Loucy (cell line): ENCODE results near the gene MAT2A.

Experiments
- H2AFZ ChIP-seq: fragments of 200-600 bp; sonication (generic); 2 replicates; pipeline ENCODE4 v1.6.0; 2016; ENCODE audit warnings: antibody characterized with exemption, mild to moderate bottlenecking, low read length, moderate library complexity
- H3F3A ChIP-seq: fragments of 200-600 bp; 2 replicates; pipeline ENCODE4 v1.6.0; 2016; ENCODE audit warnings: antibody characterized with exemption, low read depth, mild to moderate bottlenecking
- H3K27me3 ChIP-seq: fragments of 200-600 bp; sonication (generic); 2 replicates; pipeline ENCODE4 v1.6.1; 2014; ENCODE audit warnings: low read length, mild to moderate bottlenecking; ENCODE audit not compliant: insufficient read depth, poor library complexity, severe bottlenecking
- H3K36me3 ChIP-seq: fragments of 200-600 bp; sonication (generic); 2 replicates; pipeline ENCODE4 v1.6.1; 2016; ENCODE audit warnings: low read length; ENCODE audit not compliant: insufficient read depth
- H3K4me1 ChIP-seq: fragments of 200-600 bp; sonication (generic); 2 replicates; pipeline ENCODE4 v1.5.1; 2014; ENCODE audit warnings: low read length, mild to moderate bottlenecking; ENCODE audit not compliant: insufficient read depth, poor library complexity, severe bottlenecking
- H3K4me2 ChIP-seq: fragments of 200-600 bp; sonication (generic); 2 replicates; pipeline ENCODE4 v1.6.0; 2014; ENCODE audit warnings: antibody characterized with exemption, low read length, low read depth, mild to moderate bottlenecking; ENCODE audit not compliant: poor library complexity, severe bottlenecking
- H3K4me3 ChIP-seq: fragments of 200-600 bp; sonication (generic); 2 replicates; pipeline ENCODE4 v1.5.1; 2014; ENCODE audit warnings: low read length, mild to moderate bottlenecking, mixed read lengths; ENCODE audit not compliant: poor library complexity, severe bottlenecking
- H3K79me2 ChIP-seq: fragments of 200-600 bp; sonication (generic); 2 replicates; pipeline ENCODE4 v1.6.1; 2014; ENCODE audit warnings: low read length; ENCODE audit not compliant: insufficient read depth
- H3K9ac ChIP-seq: fragments of 200-600 bp; sonication (generic); 2 replicates; pipeline ENCODE4 v1.6.0; 2014; ENCODE audit warnings: mild to moderate bottlenecking, low read depth, low read length, moderate library complexity; ENCODE audit not compliant: poor library complexity, severe bottlenecking
- H3K9me2 ChIP-seq: fragments of 200-600 bp; sonication (generic); replicated peaks from 2 replicates; pipeline ENCODE4 v1.6.1; 2016; ENCODE audit warnings: low read depth, low read length, mixed read lengths
- H3K9me3 ChIP-seq: fragments of 200-600 bp; sonication (generic); 2 replicates; pipeline ENCODE4 v1.6.1; 2014; ENCODE audit warnings: mild to moderate bottlenecking, antibody characterized with exemption, low read length, low read depth; ENCODE audit not compliant: insufficient read depth
- H4K20me1 ChIP-seq: fragments of 200-600 bp; sonication (generic); 2 replicates; pipeline ENCODE4 v1.6.0; 2014; ENCODE audit warnings: antibody characterized with exemption, low read length, mild to moderate bottlenecking; ENCODE audit not compliant: insufficient read depth, poor library complexity, severe bottlenecking
- EZH2phosphoT487 ChIP-seq: fragments of 200-600 bp; IDR thresholded peaks from 2 replicates; pipeline ENCODE4 v1.6.1; 2018; ENCODE audit warnings: antibody characterized with exemption, mild to moderate bottlenecking, moderate library complexity, borderline replicate concordance
- TF ChIP-seq, protein P1 (sequence below): fragments of 200-600 bp; sonication (generic); conservative IDR thresholded peaks from 2 replicates; pipeline ENCODE4 v1.5.1; 2014; ENCODE audit warnings: mild to moderate bottlenecking, antibody characterized with exemption, low read length

Gene MAT2A

DNA sequence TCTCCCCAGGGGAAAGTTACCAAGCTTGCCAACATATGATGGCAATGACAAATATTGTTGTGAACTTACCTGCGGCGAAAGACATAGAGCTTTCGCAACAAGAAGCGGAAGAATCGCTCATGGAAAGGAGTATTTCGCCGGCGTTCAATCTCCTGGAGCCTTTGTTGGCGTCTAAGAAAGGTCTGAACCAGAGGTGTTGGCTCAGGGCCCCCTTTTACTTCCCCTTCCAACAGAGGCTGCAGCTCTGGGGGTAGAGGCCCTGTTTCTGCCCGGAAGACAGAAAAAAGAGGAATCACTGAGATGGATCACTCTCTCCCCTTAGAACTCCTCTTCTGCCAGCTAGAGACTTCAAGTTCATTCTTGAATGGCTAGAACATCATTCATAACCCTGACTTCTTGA lies 11.5 kb downstream of the MAT2A start:
- no peaks in the 10 kb centered on the region for H3K9me2 ChIP-seq
- H3K36me3 ChIP-seq = peaks cover 66% of the 10 kb centered on the region
- H2AFZ ChIP-seq = no peak overlapping the region
- H3K9me3 ChIP-seq = no peaks in the 10 kb centered on the region
- no peak overlapping the region for H3K4me3 ChIP-seq
- H3K79me2 ChIP-seq = no peaks in the 10 kb centered on the region; the same call in 1 of the 2 replicates
- H4K20me1 ChIP-seq = peaks cover 13% of the 10 kb centered on the region
- peaks cover 26% of the 10 kb centered on the region for H3F3A ChIP-seq
- H3K4me1 ChIP-seq = no peaks in the 10 kb centered on the region
- H3K9ac ChIP-seq = no peak overlapping the region
- no peak for TF ChIP-seq EZH2phosphoT487
- TF ChIP-seq, protein P1, sequence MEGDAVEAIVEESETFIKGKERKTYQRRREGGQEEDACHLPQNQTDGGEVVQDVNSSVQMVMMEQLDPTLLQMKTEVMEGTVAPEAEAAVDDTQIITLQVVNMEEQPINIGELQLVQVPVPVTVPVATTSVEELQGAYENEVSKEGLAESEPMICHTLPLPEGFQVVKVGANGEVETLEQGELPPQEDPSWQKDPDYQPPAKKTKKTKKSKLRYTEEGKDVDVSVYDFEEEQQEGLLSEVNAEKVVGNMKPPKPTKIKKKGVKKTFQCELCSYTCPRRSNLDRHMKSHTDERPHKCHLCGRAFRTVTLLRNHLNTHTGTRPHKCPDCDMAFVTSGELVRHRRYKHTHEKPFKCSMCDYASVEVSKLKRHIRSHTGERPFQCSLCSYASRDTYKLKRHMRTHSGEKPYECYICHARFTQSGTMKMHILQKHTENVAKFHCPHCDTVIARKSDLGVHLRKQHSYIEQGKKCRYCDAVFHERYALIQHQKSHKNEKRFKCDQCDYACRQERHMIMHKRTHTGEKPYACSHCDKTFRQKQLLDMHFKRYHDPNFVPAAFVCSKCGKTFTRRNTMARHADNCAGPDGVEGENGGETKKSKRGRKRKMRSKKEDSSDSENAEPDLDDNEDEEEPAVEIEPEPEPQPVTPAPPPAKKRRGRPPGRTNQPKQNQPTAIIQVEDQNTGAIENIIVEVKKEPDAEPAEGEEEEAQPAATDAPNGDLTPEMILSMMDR = no peak
- H3K27me3 ChIP-seq = no peaks in the 10 kb centered on the region
- no peak overlapping the region for H3K4me2 ChIP-seq

DNA sequence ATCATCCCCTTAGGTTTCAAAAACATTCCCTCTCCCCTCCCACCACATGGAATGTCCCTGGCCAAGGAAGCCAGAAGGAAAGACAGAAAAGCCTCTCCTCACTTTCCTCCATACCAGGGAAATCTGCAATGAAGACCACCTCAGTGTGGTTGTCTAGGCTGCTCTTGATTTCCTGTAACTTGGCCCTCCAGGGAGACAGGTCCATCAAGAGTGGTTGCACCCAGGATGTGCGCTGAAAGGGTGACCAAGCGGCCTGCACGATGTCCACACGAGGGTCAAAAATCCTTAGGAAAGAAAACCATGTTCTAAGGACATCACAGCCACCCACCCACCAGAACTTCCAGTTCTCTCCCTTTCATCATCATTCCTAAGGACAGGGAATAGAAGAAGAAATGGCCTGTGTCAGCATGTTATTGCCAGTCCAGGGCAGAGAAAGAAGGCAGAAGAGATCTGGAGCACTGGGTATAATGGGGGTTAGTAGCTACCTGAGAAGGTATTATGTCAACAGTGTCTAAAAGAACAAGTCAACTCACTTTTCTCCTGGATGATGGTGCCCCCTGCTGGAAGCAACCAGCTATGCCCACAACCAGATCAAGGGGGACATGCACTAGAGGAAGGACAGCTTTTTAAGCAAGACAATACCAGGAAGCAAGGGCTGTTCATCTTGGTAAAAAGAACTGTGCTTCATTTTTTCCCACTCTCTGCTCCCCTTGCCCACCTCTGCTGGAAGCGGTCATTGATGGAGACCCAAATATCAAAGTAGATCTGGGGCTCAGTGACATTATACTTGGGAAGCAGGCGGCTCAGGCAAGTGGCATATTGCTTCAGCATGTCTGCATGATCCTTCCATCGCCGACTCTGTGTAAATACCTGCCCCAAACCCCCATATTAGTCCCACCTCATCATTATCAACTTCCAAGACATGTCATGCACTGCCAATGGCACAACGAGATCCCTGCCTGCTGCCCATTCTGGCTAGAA lies 13.0 kb downstream of the MAT2A start:
- H3K79me2 ChIP-seq = peaks cover 7% of the 10 kb centered on the region
- H3K9me2 ChIP-seq = no peaks in the 10 kb centered on the region
- H3F3A ChIP-seq = peaks cover 19% of the 10 kb centered on the region
- H3K9ac ChIP-seq = no peak overlapping the region
- H3K4me2 ChIP-seq = no peak overlapping the region
- H3K36me3 ChIP-seq = peaks cover 55% of the 10 kb centered on the region; the same call in 1 of the 2 replicates
- H3K27me3 ChIP-seq = no peaks in the 10 kb centered on the region
- H3K4me1 ChIP-seq = no peaks in the 10 kb centered on the region
- TF ChIP-seq, protein P1 = peak; percentile 97
- no peak for TF ChIP-seq EZH2phosphoT487
- H3K9me3 ChIP-seq = no peaks in the 10 kb centered on the region
- H2AFZ ChIP-seq = no peak overlapping the region
- no peaks in the 10 kb centered on the region for H4K20me1 ChIP-seq
- no peak overlapping the region for H3K4me3 ChIP-seq

DNA sequence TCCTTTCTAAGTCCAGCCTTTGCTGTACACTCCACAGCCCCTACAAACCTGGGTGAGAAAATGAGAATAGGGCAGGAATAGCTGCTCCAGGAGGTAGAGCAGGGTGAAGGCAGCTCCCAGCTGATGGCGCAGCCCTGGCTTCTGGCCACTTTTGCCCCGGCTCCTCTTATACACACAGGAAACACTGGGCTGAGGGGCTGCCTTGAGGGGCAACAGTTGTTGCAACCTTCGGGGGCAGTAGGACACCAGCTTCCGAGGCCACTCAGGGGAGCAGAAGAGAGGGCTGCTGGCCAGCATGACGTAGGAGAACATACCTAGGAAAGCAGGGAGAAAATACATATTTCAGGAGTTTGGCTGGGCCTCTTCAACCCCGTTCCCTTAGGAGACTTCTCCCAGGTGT lies 14.2 kb downstream of the MAT2A start:
- no peak for TF ChIP-seq EZH2phosphoT487
- TF ChIP-seq, protein P1 = no peak
- Histone ChIP-seq H3K79me2 (peaks cover 16% of the 10 kb centered on the region), H3K9ac (no peak overlapping the region), H4K20me1 (peaks cover 1% of the 10 kb centered on the region), H3K4me1 (peaks cover under 1% of the 10 kb centered on the region), H3K27me3 (no peaks in the 10 kb centered on the region), H3K9me3 (no peaks in the 10 kb centered on the region), H3K4me3 (no peak overlapping the region), H3K4me2 (no peak overlapping the region), H3K9me2 (no peaks in the 10 kb centered on the region), H2AFZ (no peak overlapping the region), H3F3A (peaks cover 8% of the 10 kb centered on the region; the same call in 1 of the 2 replicates), H3K36me3 (peaks cover 54% of the 10 kb centered on the region; the same call in 1 of the 2 replicates)
